ENCODE data around the gene AGAP1. TPM values are rescaled to one million over a fixed set of nuclear protein-coding genes. Genes with fewer than 3 reads are reported as not detected.

AGAP1 gene
- total RNA-seq, 1 donor from 2014 or later, result 33.7 TPM

GRCh38 chr2:235934774-235935484 is 441.1 kb downstream of the AGAP1 start:
- no peaks in the 10 kb centered on the region for H3K36me3 ChIP-seq (ENCODE audit: control insufficient read depth, insufficient read depth, low read length)
- H3K4me3 ChIP-seq (ENCODE audit: low read depth, low read length), result no peak overlapping the region
- no peak for DNase-seq (ENCODE audit: low read depth)
- TF ChIP-seq CTCF (IDR thresholded peaks at IDR 0.05; ENCODE audit: insufficient read depth, low read length, poor library complexity, severe bottlenecking), result no peak
- no peaks in the 10 kb centered on the region for H3K27me3 ChIP-seq (ENCODE audit: control insufficient read depth, insufficient read depth, low read length)

GRCh38 chr2:235935773-235936172 is 441.9 kb downstream of the AGAP1 start:
- H3K27me3 ChIP-seq (ENCODE audit: control insufficient read depth, insufficient read depth, low read length), result no peaks in the 10 kb centered on the region
- no peak overlapping the region for H3K4me3 ChIP-seq (ENCODE audit: low read depth, low read length)
- no peak for DNase-seq (ENCODE audit: low read depth)
- no peaks in the 10 kb centered on the region for H3K36me3 ChIP-seq (ENCODE audit: control insufficient read depth, insufficient read depth, low read length)
- no peak for TF ChIP-seq CTCF (IDR thresholded peaks at IDR 0.05; ENCODE audit: insufficient read depth, low read length, poor library complexity, severe bottlenecking)

GRCh38 chr2:235936493-235936892 is 442.6 kb downstream of the AGAP1 start:
- Histone ChIP-seq H3K36me3 (ENCODE audit: control insufficient read depth, insufficient read depth, low read length) (no peaks in the 10 kb centered on the region), H3K27me3 (ENCODE audit: control insufficient read depth, insufficient read depth, low read length) (no peaks in the 10 kb centered on the region), H3K4me3 (ENCODE audit: low read depth, low read length) (no peak overlapping the region)
- no peak for DNase-seq (ENCODE audit: low read depth)
- TF ChIP-seq CTCF (IDR thresholded peaks at IDR 0.05; ENCODE audit: insufficient read depth, low read length, poor library complexity, severe bottlenecking), result peak; percentile 34

GRCh38 chr2:235937087-235937486 is 443.2 kb downstream of the AGAP1 start:
- Histone ChIP-seq H3K4me3 (ENCODE audit: low read depth, low read length) (no peak overlapping the region), H3K36me3 (ENCODE audit: control insufficient read depth, insufficient read depth, low read length) (no peaks in the 10 kb centered on the region), H3K27me3 (ENCODE audit: control insufficient read depth, insufficient read depth, low read length) (no peaks in the 10 kb centered on the region)
- no peak for DNase-seq (ENCODE audit: low read depth)
- no peak for TF ChIP-seq CTCF (IDR thresholded peaks at IDR 0.05; ENCODE audit: insufficient read depth, low read length, poor library complexity, severe bottlenecking)

GRCh38 chr2:235937526-235937925 is 443.7 kb downstream of the AGAP1 start:
- DNase-seq (ENCODE audit: low read depth), result no peak
- no peak for TF ChIP-seq CTCF (IDR thresholded peaks at IDR 0.05; ENCODE audit: insufficient read depth, low read length, poor library complexity, severe bottlenecking)
- no peaks in the 10 kb centered on the region for H3K36me3 ChIP-seq (ENCODE audit: control insufficient read depth, insufficient read depth, low read length)
- H3K4me3 ChIP-seq (ENCODE audit: low read depth, low read length), result no peak overlapping the region
- no peaks in the 10 kb centered on the region for H3K27me3 ChIP-seq (ENCODE audit: control insufficient read depth, insufficient read depth, low read length)

GRCh38 chr2:235937936-235938335 is 444.1 kb downstream of the AGAP1 start:
- DNase-seq (ENCODE audit: low read depth), result no peak
- Histone ChIP-seq H3K4me3 (ENCODE audit: low read depth, low read length) (no peak overlapping the region), H3K36me3 (ENCODE audit: control insufficient read depth, insufficient read depth, low read length) (no peaks in the 10 kb centered on the region), H3K27me3 (ENCODE audit: control insufficient read depth, insufficient read depth, low read length) (no peaks in the 10 kb centered on the region)
- no peak for TF ChIP-seq CTCF (IDR thresholded peaks at IDR 0.05; ENCODE audit: insufficient read depth, low read length, poor library complexity, severe bottlenecking)
